ENCODE measurements around the gene NUDT5. TPM values are rescaled to one million over a fixed set of nuclear protein-coding genes. Genes with fewer than 3 reads are reported as not detected.

NUDT5 gene
- total RNA-seq, 1 experiment from 2014 or later: 117 TPM

DNA sequence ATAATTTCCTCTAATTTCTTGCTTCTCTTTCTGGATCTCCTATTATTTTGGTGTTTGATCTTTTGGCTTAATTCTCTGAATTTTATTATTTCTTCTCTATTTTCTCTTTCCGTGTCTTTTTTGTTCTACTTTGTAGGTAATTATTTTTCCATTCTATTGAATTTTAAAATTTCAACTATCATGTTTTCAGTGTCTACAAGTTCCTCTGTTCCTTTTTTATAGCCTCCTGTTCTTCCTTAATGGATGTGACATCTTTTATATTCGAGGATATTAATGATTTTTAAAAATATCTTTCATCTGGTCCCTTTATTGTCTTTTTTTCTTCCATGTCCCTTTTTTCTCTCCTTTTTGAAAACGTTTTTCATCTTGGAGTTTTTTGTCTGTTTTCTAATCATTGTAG, 11.4 kb upstream of the NUDT5 start:
- no peak overlapping the region for H3K27ac Mint-ChIP-seq
- no peaks in the 10 kb centered on the region for H3K4me1 Mint-ChIP-seq
- Histone ChIP-seq H2AK5ac (ENCODE audit: insufficient read length, low read length) (no peak overlapping the region), H3K23ac (ENCODE audit: insufficient read length, low read depth, low read length) (no peak overlapping the region), H2AFZ (ENCODE audit: low read length) (no peak overlapping the region), H2BK12ac (ENCODE audit: insufficient read length, low read depth, low read length) (no peak overlapping the region), H3K9me3 (ENCODE audit: control insufficient read depth, low read depth, low read length) (no peaks in the 10 kb centered on the region), H2BK15ac (ENCODE audit: low read depth, low read length) (no peak overlapping the region), H4K8ac (replicated peaks; ENCODE audit: insufficient read length, low read depth, low read length) (no peak overlapping the region), H3K23me2 (ENCODE audit: insufficient read length, low read depth, low read length, poor library complexity, severe bottlenecking) (no peaks in the 10 kb centered on the region), H3K9ac (ENCODE audit: extremely low read depth, insufficient read length, low read length) (no peak overlapping the region), H2BK20ac (ENCODE audit: low read depth, low read length, poor library complexity, severe bottlenecking) (no peak overlapping the region), H3K18ac (ENCODE audit: insufficient read length, low read depth, low read length) (no peak overlapping the region), H3K56ac (ENCODE audit: insufficient read length, low read depth, low read length) (no peak overlapping the region), H2BK120ac (ENCODE audit: low read depth, low read length, poor library complexity, severe bottlenecking) (no peak overlapping the region), H3K27ac (ENCODE audit: insufficient read length, low read depth, low read length) (no peak overlapping the region), H3K14ac (ENCODE audit: insufficient read depth, low read length) (no peak overlapping the region), H3K4me2 (ENCODE audit: insufficient read depth, insufficient read length, low read length) (no peak overlapping the region), H3K79me1 (ENCODE audit: insufficient read depth, low read depth, low read length, poor library complexity, severe bottlenecking) (peaks cover 7% of the 10 kb centered on the region), H4K91ac (ENCODE audit: insufficient read length, low read depth, low read length) (no peak overlapping the region), H4K20me1 (ENCODE audit: control insufficient read depth, insufficient read depth, insufficient read length) (no peaks in the 10 kb centered on the region), H3K4ac (ENCODE audit: low read depth, low read length) (no peak overlapping the region), H3K27me3 (ENCODE audit: insufficient read depth, low read length) (no peaks in the 10 kb centered on the region), H3K4me1 (ENCODE audit: insufficient read depth, low read length) (no peaks in the 10 kb centered on the region), H4K5ac (ENCODE audit: insufficient read length, low read depth, low read length) (no peak overlapping the region), H3K79me2 (ENCODE audit: insufficient read depth, low read length) (peaks cover 10% of the 10 kb centered on the region; the same call in 1 of the 2 replicates), H2BK5ac (ENCODE audit: insufficient read length, low read length) (no peak overlapping the region), H3T11ph (ENCODE audit: low read length) (no peak overlapping the region)
- H3K9me3 Mint-ChIP-seq: no peaks in the 10 kb centered on the region
- DNase-seq: no peak
- no peaks in the 10 kb centered on the region for H3K27me3 Mint-ChIP-seq (ENCODE audit: low read depth)
- no CpG with 5 or more reads among the region's 3 CpGs for WGBS (ENCODE audit: extremely low coverage, insufficient read length, low lambda C conversion rate)
- peaks cover 47 to 79% (median 76%) of the 10 kb centered on the region in 3 experiments for H3K36me3 Mint-ChIP-seq (ENCODE audit: insufficient read depth in 1 of 3, low read depth in 3 of 3)
- TF ChIP-seq, protein P1, sequence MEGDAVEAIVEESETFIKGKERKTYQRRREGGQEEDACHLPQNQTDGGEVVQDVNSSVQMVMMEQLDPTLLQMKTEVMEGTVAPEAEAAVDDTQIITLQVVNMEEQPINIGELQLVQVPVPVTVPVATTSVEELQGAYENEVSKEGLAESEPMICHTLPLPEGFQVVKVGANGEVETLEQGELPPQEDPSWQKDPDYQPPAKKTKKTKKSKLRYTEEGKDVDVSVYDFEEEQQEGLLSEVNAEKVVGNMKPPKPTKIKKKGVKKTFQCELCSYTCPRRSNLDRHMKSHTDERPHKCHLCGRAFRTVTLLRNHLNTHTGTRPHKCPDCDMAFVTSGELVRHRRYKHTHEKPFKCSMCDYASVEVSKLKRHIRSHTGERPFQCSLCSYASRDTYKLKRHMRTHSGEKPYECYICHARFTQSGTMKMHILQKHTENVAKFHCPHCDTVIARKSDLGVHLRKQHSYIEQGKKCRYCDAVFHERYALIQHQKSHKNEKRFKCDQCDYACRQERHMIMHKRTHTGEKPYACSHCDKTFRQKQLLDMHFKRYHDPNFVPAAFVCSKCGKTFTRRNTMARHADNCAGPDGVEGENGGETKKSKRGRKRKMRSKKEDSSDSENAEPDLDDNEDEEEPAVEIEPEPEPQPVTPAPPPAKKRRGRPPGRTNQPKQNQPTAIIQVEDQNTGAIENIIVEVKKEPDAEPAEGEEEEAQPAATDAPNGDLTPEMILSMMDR (conservative IDR thresholded peaks at IDR 0.05): no peak
- no peak overlapping the region for H3K4me3 Mint-ChIP-seq

Measured in H9 (cell line).